K562 (cell line): ENCODE measurements around the gene EXOC4. TPM values are rescaled to one million over a fixed set of nuclear protein-coding genes. Genes with fewer than 3 reads are reported as not detected.

Source experiments
- JUNB ChIP-seq: fragments of 450-650 bp; formaldehyde crosslinking; conservative IDR thresholded peaks from 2 replicates; pipeline ENCODE4 v1.4.0; 2020; ENCODE audit warnings: mild to moderate bottlenecking
- NFRKB ChIP-seq: fragments of 450-650 bp; IDR thresholded peaks from 2 replicates; pipeline ENCODE4 v1.6.1; 2016; ENCODE audit warnings: low read depth
- RBM34 ChIP-seq: fragments of 200-400 bp; formaldehyde crosslinking; IDR thresholded peaks from 2 replicates; pipeline ENCODE4 v1.6.1; 2018; ENCODE audit warnings: low read length, borderline replicate concordance; ENCODE audit not compliant: insufficient read depth
- SIRT6 ChIP-seq: IDR thresholded peaks from one replicate; pipeline ENCODE4 v1.6.1; 2012; ENCODE audit warnings: low read depth, mild to moderate bottlenecking, control low read depth, inconsistent platforms, low read length, moderate library complexity
- polyA plus RNA-seq, 8 experiments: library from polyadenylated mRNA; depleted of rRNA in 4 of 8; stranded (reverse) in 5 of 8; unstranded in 3 of 8; fragments of >200 nt; fragmentation: Nextera tagmentation in 2 of 8; fragmentation: Illumina TruSeq in 1 of 8; extraction: Ambion mirVana in 2 of 8; extraction: Trizol in 1 of 8; gene quantifications; 2 replicates each; pipeline versions ENCODE4 v1.2.1 to v1.2.3, GENCODE V29; 2011 to 2014; ENCODE audit warnings: inconsistent platforms in 1 of 8, missing spikeins in 1 of 8
- total RNA-seq, 7 experiments: library from RNA; depleted of rRNA in 6 of 7; stranded (reverse); fragments of >200 nt in 6 of 7; fragmentation: Illumina TruSeq in 2 of 7; extraction: Trizol in 2 of 7; gene quantifications; 2 replicates each; pipeline versions ENCODE4 v1.2.1 to v1.2.3, GENCODE V29; 2011 to 2021; ENCODE audit warnings: low replicate concordance in 1 of 7
- TF ChIP-seq, protein P1 (sequence below), 2 experiments: fragments of 450-650 bp; IDR thresholded peaks; 2 replicates each; pipeline ENCODE4 v1.6.1; 2016; ENCODE audit warnings: mild to moderate bottlenecking in 2 of 2, borderline replicate concordance in 1 of 2, low read depth in 1 of 2, moderate library complexity in 1 of 2
- TF ChIP-seq, protein P2 (sequence below): fragments of 450-650 bp; IDR thresholded peaks from 2 replicates; pipeline ENCODE4 v1.6.1; 2016; ENCODE audit warnings: mild to moderate bottlenecking, moderate library complexity

EXOC4 gene
- total and polyA plus RNA-seq, 9 of the 15 experiments (the other 6 are each of a cell fraction or from before 2014, with no cell fraction given): 18.5 to 73.1 (median 46.6) TPM

DNA sequence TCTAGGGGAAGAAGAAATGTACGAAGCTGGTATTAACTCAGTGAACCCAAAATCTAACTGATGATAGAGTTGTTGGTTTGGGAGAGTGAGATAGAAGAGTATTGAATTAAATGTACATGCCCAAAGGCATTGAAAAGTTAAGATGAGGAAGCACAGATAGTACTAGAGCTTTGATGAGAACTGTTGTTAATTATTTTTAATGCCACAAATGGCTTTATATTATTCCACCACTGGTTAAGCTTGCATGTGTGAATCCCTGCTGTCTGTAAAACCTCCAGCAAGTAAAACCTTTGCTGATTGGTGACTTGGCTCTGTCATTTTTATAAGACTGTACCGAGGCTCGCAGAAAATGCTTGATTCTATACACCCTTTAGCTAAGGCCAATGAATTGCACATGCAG, 491.6 kb downstream of the EXOC4 start (continued):
- TF ChIP-seq, protein P1, sequence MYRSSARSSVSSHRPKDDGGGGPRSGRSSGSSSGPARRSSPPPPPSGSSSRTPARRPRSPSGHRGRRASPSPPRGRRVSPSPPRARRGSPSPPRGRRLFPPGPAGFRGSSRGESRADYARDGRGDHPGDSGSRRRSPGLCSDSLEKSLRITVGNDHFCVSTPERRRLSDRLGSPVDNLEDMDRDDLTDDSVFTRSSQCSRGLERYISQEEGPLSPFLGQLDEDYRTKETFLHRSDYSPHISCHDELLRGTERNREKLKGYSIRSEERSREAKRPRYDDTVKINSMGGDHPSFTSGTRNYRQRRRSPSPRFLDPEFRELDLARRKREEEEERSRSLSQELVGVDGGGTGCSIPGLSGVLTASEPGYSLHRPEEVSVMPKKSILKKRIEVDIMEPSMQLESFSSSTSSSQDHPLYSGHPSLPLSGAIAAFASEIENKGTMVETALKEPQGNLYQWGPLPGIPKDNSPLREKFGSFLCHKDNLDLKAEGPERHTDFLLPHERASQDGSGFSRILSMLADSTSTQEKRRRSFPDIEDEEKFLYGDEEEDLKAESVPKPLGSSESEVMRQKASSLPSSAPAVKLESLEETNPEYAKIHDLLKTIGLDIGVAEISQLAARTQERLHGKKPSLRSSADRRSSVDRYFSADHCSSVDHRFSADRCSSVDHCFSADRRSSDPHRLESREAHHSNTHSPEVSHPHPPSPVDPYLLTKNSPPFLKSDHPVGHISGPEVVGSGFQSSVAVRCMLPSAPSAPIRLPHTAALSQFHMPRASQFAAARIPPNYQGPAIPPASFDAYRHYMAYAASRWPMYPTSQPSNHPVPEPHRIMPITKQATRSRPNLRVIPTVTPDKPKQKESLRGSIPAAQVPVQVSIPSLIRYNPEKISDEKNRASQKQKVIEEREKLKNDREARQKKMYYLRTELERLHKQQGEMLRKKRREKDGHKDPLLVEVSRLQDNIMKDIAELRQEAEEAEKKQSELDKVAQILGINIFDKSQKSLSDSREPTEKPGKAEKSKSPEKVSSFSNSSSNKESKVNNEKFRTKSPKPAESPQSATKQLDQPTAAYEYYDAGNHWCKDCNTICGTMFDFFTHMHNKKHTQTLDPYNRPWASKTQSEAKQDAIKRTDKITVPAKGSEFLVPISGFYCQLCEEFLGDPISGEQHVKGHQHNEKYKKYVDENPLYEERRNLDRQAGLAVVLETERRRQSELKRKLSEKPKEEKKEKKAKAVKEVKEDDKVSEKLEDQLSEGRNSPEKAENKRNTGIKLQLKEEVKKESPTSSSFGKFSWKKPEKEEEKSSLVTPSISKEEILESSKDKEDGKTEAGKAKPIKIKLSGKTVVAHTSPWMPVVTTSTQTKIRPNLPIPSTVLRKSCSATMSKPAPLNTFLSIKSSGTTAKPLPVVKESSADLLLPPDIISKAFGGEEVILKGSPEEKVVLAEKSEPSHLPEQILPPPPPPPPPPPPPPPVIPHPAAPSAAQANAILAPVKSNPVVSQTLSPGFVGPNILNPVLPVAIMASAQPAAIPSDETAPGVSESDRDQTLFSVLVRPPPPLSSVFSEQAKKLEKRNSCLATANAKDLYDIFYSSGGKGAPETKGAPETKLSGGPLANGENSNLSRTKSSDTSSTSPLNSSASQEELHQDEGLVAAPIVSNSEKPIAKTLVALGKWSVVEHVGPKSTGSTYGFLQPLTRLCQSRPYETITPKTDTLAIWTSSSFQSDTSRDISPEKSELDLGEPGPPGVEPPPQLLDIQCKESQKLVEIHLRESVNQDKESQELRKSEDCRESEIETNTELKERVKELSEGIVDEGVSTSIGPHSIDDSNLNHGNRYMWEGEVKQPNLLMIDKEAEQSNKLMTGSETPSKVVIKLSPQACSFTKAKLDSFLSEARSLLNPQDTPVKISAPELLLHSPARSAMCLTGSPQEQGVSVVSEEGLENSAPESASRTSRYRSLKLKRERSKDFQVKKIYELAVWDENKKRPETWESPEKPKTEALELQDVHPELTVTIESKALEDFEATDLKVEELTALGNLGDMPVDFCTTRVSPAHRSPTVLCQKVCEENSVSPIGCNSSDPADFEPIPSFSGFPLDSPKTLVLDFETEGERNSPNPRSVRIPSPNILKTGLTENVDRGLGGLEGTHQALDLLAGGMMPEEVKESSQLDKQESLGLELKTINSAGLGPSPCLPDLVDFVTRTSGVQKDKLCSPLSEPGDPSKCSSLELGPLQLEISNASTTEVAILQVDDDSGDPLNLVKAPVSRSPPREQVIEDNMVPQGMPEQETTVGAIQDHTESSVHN (IDR thresholded peaks at IDR 0.05; ENCODE audit: borderline replicate concordance in 1 of 2, low read depth in 1 of 2): no peak
- no peak for TF ChIP-seq RBM34
- no peak for TF ChIP-seq JUNB (CRISPR knock-in tag)
- TF ChIP-seq NFRKB: no peak
- no peak for TF ChIP-seq SIRT6
- TF ChIP-seq, protein P2, sequence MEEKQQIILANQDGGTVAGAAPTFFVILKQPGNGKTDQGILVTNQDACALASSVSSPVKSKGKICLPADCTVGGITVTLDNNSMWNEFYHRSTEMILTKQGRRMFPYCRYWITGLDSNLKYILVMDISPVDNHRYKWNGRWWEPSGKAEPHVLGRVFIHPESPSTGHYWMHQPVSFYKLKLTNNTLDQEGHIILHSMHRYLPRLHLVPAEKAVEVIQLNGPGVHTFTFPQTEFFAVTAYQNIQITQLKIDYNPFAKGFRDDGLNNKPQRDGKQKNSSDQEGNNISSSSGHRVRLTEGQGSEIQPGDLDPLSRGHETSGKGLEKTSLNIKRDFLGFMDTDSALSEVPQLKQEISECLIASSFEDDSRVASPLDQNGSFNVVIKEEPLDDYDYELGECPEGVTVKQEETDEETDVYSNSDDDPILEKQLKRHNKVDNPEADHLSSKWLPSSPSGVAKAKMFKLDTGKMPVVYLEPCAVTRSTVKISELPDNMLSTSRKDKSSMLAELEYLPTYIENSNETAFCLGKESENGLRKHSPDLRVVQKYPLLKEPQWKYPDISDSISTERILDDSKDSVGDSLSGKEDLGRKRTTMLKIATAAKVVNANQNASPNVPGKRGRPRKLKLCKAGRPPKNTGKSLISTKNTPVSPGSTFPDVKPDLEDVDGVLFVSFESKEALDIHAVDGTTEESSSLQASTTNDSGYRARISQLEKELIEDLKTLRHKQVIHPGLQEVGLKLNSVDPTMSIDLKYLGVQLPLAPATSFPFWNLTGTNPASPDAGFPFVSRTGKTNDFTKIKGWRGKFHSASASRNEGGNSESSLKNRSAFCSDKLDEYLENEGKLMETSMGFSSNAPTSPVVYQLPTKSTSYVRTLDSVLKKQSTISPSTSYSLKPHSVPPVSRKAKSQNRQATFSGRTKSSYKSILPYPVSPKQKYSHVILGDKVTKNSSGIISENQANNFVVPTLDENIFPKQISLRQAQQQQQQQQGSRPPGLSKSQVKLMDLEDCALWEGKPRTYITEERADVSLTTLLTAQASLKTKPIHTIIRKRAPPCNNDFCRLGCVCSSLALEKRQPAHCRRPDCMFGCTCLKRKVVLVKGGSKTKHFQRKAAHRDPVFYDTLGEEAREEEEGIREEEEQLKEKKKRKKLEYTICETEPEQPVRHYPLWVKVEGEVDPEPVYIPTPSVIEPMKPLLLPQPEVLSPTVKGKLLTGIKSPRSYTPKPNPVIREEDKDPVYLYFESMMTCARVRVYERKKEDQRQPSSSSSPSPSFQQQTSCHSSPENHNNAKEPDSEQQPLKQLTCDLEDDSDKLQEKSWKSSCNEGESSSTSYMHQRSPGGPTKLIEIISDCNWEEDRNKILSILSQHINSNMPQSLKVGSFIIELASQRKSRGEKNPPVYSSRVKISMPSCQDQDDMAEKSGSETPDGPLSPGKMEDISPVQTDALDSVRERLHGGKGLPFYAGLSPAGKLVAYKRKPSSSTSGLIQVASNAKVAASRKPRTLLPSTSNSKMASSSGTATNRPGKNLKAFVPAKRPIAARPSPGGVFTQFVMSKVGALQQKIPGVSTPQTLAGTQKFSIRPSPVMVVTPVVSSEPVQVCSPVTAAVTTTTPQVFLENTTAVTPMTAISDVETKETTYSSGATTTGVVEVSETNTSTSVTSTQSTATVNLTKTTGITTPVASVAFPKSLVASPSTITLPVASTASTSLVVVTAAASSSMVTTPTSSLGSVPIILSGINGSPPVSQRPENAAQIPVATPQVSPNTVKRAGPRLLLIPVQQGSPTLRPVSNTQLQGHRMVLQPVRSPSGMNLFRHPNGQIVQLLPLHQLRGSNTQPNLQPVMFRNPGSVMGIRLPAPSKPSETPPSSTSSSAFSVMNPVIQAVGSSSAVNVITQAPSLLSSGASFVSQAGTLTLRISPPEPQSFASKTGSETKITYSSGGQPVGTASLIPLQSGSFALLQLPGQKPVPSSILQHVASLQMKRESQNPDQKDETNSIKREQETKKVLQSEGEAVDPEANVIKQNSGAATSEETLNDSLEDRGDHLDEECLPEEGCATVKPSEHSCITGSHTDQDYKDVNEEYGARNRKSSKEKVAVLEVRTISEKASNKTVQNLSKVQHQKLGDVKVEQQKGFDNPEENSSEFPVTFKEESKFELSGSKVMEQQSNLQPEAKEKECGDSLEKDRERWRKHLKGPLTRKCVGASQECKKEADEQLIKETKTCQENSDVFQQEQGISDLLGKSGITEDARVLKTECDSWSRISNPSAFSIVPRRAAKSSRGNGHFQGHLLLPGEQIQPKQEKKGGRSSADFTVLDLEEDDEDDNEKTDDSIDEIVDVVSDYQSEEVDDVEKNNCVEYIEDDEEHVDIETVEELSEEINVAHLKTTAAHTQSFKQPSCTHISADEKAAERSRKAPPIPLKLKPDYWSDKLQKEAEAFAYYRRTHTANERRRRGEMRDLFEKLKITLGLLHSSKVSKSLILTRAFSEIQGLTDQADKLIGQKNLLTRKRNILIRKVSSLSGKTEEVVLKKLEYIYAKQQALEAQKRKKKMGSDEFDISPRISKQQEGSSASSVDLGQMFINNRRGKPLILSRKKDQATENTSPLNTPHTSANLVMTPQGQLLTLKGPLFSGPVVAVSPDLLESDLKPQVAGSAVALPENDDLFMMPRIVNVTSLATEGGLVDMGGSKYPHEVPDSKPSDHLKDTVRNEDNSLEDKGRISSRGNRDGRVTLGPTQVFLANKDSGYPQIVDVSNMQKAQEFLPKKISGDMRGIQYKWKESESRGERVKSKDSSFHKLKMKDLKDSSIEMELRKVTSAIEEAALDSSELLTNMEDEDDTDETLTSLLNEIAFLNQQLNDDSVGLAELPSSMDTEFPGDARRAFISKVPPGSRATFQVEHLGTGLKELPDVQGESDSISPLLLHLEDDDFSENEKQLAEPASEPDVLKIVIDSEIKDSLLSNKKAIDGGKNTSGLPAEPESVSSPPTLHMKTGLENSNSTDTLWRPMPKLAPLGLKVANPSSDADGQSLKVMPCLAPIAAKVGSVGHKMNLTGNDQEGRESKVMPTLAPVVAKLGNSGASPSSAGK: no peak
